GM18498 (cell line): ENCODE data around the gene C12orf76.
"Not testable (repeated sequence)": the region's sequence is repeated elsewhere in the genome, so short reads cannot be mapped to it uniquely, and the experiment has no call there.

Source experiments
- ATAC-seq: cut with Tn5 transposase; IDR thresholded peaks from one replicate; pipeline ENCODE4 v1.9.1; 2021; ENCODE audit warnings: mild to moderate bottlenecking, moderate library complexity; ENCODE audit not compliant: unreplicated experiment

The C12orf76 gene, protein sequence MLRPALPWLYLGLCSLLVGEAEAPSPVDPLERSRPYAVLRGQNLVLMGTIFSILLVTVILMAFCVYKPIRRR

DNA sequence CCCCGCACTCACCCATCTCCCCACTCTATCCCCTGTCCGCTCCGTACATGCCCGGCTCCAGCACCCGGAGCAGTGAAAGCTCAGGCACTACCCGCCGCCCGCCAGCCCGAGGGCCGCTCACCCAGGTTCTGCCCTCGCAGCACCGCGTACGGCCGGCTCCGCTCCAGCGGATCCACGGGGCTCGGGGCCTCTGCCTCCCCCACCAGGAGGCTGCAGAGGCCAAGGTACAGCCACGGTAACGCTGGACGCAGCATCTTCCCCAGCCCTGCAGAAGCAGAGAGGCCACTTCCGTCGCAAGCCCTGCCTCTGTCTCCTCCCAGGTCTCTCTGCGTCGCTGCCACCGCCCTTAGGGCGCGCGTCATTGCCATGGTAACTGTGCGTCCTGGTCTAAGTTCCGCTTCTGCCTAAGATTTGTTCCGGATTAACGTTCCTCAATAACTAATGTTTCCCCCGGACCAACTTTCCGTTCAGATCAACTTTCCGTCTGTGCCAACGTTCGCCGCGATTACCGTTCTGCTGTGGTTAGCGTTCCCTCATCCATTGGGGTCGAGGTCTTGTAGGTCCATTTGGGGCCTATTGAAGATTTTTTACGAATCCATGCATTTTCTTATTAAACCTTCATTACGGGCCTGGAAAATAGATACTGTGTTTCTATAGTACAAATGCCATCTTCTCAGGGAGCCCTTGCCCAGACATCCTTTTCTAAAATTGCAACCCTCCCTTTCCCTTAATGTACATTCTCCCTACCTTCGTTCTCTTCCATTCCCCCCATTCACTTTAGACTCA is at the start of gene C12orf76:
C12orf76 (minus strand) TSS at position 281 of the 786 bp plus-strand sequence; CDS start at position 254, 27 bp downstream.
- ATAC-seq = peak; percentile 100

DNA sequence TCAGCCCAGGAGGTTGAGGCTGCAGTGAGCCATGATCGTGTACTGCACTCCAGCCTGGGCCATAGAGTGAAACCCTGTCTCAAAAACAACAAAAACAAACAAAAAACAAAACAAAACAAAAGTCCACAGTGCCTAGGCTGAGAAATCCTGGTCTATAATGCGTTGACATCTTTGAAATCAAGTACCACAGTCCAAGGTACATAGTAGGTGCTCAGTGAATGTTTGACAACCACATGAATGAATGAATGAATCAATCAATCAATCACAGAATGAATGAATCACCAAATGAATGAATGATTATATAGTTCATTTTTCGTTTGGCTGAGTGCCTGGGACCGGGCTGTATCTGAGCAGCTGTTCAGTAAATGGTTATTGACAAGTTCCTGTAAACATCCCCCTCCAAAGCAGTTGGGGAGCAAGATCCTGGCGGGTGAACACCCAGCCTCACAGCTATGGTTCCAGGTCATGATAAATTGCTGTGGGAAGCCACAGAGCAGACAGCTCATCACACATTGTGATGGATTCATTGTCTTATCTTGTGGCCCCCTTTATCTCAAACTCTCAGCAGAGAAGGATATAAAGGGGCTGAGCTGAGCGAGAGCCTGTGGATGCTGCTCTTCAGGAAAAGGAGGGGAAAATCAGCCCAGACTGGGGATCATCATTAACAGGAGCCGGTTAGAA is 45.4 kb upstream of the C12orf76 start:
- ATAC-seq = no peak

DNA sequence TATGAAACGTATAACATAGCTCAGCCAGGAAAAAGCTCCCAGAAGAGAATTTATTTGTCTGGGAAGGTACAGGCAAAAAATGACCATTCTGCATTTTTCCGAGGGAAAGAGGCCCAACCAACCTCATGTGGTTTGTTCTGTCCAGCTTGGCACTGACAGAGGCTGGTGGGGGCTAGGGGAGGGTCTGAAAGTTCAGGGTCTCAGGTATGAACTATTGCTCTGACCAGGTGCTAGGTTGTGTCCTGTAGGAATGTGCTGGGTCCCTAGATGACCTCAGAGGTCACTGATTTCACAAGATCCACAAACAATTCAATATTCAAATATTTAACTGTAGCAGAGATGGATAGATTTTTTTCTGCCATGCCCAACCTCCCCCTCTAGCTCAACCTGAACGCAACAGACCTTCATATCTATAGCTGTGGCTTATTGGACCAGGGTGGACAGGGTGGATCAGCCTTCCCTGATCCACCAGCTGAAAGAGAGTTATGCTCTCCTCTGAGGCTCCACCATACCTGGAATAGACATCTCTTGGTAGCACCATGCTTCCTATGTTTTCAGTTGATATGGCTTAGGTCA is 42.9 kb upstream of the C12orf76 start:
- no peak for ATAC-seq

DNA sequence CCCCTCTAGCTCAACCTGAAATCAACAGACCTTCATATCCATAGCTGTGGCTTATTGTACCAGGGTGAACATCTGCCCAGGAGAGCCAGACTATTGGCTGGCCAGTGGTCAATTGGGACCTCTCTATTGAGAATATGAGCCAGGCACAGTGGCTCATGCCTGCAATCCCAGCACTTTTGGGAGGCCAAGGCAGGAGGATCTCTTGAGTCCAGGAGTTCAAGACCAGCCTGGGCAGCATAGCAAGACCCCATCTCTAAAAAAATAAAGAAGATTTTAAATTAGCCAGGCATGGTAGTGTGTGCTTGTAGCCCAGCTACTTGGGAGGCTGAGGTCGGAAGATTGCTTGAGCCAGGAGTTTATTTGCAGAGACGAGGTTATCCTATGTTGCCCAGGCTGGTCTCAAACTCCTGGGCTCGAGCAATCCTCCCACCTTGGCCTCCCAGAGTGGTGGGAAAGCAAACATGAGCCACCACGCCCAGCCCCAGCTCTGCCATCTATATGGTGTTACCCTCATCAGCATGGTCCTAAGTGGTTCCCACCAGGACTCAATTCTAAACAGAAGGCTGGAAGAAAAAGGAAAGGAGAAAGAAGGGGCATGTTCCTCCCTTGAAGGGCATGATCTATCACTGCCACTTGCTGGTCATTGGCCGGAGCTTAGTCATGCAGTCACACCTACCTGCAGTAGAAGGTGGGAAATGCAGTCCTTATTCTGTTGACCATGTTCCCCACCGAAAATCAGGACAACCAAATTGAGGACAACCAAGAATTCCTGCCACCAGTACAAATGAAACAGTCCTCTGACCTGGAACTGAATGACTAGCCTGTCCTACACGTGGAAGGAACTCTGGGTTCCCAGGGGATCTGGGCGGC is 42.2 kb upstream of the C12orf76 start:
- ATAC-seq = no peak

DNA sequence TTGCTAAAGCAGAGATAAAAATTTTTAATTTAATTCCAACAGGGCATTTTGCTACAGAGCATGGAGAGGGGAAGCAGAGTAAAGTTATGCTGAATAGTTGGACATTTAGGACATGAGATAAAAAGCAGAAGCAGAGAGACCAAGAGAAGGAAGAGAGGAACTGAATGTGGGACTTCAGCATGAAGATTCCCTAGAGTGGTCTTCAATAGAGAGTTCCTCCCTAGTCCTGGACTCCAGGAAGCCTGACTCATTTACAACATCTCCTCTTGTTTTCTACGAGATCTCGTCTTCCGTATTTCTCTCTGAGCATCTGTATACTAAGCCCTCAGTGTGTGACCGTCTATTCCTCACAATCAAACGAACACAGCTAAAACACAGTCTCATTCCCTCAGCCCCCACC is 40.6 kb upstream of the C12orf76 start:
- no peak for ATAC-seq

DNA sequence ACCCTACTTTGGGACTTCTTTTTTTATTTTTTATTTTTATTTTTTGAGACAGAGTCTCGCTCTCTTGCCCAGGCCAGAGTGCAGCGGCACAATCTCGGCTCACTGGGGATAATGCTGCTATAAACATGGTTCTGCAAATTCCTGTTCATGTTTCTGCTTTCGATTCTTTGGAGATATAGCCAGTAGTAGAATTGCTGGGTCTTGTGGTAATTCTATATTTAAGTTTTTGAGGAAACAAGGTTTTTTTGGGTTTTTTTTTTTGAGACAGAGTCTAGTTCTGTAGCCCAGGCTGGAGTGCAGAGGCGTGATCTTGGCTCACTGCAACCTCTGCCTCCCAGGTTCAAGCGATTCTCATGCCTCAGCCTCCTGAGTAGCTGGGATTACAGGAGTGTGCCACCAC is 39.9 kb upstream of the C12orf76 start:
- not testable (repeated sequence) for ATAC-seq

DNA sequence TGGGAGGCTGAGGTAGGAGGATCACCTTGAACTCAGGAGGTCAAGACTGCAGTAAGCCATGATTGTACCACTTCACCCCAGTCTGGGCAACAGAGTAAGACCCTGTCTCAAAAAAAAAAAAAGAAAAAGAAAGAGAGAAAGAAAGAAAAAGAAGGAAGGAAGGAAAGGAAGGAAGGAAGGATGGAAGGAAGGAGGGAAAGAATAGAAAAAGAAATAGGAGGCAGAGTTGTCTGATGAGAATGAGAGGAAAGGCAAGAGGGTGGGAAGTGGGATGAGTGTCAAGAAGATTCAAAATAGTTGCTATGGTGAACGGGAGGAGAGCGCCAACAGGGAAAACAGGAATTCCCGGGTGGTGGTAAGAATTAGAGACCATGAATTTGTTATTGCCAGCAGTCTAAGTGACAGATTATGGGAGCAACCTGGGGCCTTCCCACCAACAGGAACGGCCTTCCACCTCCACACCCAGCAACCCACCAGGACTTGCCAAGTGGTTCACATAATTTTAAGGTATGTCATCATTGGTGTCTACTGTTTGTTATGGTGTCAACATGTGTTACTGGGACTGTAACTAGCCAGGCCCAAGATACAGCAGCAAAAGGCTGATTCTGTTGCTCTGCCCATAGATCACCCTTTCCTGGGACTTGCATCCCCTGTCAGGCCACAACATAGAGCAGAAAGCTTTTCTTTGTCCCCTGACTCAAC is 36.1 kb upstream of the C12orf76 start:
- ATAC-seq = no peak

DNA sequence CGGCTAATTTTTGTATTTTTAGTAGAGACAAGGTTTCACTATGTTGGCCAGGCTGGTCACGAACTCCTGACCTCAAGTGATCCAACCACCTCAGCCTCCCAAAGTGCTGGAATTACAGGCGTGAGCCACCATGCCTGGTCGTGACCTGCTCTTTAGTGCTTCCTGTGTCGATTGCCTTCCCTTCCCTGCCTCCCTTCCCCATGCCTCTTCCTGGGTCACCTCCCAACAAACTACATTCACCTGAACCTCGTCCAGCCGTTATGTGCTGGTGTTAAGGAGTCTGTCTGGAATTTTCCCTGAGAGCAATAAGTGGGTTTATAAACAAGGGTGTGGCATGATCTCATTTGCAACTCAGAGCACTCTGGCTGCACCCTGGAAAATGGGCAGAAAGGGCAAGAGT is 32.1 kb upstream of the C12orf76 start:
- ATAC-seq = no peak

DNA sequence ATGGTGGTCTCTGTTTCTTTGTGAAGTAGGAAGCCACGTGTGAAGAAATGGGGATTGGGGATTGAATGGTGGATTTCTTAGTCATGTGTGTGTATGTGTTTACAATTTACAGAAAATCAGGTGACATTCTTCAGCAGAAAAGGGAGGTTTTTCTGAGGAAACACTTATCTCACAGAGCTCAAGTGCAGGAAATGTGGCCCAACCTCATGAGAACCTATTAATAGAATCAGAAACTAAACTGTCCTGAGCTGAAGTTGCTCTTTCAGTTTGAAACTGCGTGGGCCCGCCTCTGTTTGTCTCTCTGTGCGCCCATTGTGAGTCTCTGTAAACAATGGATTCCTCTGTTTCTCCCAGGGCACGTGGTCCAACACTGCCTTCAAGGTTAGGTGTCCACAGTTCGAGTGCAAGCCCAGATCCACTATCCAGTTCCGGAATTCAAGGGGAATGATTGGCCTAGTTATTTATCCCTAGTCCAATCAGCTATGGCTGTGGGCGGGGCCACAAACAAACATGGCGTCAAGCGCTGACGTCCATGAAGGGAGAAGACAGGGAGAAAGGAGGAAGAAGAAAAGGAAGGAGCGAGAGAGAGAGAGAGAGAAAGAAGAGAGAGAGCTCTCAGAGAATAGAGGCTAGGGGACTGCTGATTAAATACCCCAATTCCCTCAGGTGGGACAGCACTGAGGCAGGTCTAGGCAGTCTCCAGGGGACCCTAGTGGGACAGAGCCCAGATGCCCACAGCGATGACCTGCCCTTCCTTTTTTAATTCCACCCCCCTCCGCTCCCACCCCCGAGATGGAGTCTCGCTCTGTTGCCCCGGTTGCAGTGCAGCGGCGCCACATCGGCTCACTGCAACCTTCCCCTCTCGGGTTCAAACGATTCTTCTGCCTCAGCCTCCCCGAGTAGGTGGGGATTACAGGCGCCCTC is 31.4 kb upstream of the C12orf76 start:
- ATAC-seq = peak; percentile 79

DNA sequence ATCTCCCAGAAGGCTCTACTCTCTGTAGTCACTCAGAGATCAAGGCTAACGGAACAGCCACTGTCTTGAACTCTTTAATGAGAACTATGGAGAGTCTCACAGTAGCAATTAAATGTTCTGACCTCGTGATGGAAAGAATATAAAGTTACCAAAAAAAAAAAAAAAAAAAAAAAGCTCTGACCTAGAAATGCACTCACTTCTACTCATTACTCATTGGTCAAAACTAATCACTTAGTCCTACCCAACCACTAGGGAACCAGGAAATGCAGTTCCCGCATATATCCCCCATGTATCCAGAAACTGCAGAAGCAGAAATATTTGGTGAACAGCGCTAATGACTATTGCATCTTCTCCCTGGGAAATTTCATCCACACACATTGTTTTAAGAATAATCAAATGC is 29.5 kb upstream of the C12orf76 start:
- no peak for ATAC-seq

DNA sequence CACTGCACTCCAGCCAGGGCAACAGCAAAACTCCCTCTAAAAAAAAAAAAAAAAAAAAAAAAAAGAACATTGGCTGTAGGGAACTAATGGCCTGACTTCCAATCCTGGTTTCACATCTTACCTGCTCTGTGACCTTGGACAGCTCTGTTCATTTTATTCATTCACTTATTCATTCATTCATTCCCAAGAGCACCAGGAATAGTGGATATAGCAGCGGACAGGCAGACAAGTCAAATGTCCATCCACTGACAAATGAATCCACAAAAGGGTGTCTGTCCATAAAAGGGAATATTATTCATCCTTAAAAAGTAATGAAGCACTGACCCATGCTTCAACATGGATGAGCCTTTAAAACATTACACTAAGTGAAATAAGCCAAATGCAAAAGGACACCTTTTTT is 27.6 kb upstream of the C12orf76 start:
- ATAC-seq = no peak

DNA sequence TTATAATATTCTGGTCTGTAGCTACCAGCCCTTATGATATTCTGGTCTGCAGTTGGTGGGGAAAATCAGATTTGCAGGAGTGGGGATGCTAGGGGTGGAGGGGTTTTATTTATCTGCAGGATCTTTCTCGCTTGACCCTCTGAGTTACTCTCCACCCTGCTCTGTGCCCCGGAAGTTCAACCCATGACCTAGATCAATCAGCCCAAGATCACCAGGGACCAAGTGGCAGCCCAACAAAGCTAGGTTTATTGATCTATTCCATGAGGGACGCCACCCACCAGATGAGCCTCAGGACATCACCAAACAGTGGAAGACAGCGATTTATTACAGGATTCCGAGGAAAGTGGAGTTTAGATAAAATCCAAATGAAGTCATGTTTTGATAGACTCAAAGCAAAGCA is 25.8 kb upstream of the C12orf76 start:
- ATAC-seq = no peak

DNA sequence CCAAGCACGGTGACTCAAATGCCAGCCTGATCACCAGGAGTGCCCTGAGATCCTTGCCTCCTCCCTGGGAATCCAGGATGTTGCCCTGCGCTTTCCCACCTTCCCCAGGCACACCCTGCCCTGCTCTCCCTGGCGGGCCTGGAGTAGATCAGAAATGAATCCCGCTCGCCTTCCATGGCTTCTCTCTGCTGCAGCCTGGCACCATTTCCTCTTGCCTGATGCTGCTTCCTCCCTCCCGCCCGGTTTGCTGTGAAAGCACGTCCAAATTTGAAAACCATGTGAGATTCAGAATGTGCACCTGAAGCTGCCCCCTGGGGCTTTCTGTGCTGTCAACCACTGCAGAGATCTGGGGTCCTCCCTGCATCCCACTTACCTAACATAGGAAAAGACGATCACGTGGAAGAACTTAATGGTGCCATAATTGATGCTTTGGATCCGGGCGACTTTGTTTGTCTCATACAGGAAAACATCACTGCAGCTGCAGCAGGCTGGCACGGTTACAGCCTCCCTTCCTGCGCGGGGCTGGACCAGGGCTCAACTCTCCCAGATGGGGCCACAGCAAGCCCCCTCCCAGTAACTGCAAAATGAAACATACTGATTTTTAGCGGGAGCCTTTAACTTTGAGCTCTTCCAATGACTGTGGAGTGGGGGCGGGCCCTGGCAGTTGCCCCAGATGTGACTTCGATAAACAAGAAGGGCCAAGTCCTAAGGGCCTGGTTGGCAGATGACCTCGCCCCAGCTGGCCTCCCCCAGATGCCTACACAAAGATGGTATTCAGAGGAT is 24.9 kb upstream of the C12orf76 start:
- no peak for ATAC-seq

DNA sequence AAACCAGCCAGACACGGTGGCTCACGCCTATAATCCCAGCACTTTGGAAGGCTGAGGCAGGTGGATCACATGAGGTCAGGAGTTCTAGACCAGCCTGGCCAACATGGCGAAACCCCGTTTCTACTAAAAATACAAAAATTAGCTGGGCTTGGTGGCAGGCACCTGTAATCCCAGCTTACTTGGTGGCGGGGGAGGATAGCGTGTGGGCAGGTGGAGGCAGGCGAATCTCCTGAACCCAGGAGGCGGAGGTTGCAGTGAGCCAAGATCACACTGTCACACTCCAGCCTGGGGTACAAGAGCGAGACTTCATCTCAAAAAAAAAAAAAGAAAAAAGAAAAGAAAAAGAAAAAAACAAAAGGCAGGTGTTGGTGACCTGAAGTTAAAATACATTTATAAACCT is 24.3 kb upstream of the C12orf76 start:
- not testable (repeated sequence) for ATAC-seq

DNA sequence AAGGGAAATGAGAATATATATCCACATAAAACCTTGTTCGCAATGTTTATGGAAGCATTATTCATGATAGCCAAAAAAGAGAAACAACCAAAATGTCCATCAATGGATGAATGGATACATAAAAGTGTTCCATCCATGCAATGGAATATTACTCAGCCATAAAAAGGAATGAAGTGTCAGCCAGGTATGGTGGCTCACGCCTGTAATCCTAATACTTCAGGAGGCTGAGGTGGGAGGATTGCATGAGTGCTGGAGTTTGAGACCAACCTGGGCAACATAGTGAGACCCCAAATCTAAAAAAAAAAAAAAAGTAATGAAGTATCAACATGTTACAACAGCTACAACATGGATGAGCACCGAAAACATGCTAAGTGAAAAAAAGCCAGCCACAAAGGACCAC is 23.6 kb upstream of the C12orf76 start:
- no peak for ATAC-seq

DNA sequence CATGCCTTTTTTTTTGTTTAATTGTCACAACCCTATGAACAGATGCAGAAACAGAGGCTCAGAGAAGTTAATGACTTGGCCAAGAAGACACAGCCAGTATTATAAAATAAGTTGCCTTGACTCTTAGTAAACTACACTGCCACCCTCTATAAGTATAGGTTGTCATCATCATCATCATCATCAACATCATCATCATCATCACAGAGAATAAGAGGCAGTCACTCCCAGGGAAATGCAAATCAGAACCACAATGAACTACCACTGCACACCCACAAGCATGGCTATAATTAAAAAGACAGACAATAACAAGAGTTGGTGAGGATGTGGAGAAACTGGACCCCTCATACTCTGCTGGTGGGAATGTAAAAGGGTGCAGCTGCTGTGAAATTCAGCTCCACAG is 23.2 kb upstream of the C12orf76 start:
- no peak for ATAC-seq

DNA sequence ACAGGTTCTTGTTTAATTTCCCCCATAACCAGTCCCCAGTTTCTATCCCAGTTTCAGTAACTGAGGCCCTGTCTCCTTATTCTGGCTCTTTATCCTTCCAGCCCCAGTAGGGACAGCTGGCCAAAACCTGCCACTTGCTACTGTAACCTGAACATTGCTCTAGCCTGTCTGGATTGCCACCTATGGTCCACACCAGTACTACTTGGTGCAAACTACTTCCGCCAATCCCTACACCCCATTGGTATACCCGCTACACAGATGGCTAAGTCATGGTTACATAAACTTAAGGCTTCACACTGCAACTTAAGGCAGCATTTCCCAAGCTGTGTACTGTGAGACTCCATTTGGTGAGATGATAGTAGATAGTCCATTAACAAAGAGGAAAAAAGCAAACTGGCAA is 20.3 kb upstream of the C12orf76 start:
- no peak for ATAC-seq

DNA sequence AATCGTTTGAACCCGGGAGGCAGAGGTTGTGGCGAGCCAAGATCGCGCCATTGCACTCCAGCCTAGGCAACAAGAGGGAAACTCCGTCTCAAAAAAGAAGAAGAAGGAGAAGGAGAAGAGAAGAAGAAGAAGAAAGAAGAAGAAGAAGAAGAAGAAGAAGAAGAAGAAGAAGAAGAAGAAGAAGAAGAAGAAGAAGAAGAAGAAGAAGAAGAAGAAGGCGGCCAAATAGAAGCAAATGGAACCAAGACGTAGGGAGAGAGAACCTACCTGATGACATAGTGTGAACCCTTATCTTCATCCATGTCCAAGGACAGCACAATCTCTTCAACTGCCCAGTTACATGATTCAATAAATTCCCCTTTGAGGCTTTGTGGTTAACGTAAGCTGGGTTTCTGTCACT is 19.8 kb upstream of the C12orf76 start:
- not testable (repeated sequence) for ATAC-seq

DNA sequence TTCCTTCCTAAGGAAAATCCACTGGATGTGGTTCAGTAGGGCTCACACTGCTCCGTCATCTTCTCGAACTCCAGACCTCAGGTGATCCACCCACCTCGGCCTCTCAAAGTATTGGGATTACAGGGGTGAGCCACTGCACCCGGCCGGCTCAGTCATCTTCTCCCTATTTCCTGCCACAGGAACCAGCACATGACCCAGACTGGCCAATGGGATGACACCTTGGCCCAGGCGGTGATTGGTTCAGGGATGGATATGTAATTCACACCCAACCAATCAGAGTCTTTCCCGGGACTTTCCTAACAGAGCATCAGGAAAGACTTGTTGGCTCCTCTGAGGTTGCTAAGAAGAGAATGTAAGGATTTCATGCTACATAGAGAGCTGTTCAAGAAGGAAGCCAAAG is 19.2 kb upstream of the C12orf76 start:
- no peak for ATAC-seq
